Measurements from ENCODE around the gene CASZ1. TPM values are rescaled to one million over a fixed set of nuclear protein-coding genes. Genes with fewer than 3 reads are reported as not detected.

The CASZ1 gene
- total and polyA plus RNA-seq, 2 experiments from 2014 or later = 3.6 to 6.9 TPM

- H3K9me3 ChIP-seq (ENCODE audit: low read depth) = no peaks in the 10 kb centered on the region
- peaks cover 63% of the 10 kb centered on the region for H3K4me1 ChIP-seq (ENCODE audit: insufficient read depth)
- H3K4me2 ChIP-seq = peak overlapping the region; percentile 54
- no peaks in the 10 kb centered on the region for H3K27me3 ChIP-seq
- no peak overlapping the region for H3K4me3 ChIP-seq
- no peak for TF ChIP-seq CTCF (IDR thresholded peaks at IDR 0.05; ENCODE audit: poor library complexity)
- no peak for TF ChIP-seq EZH2phosphoT487 (IDR thresholded peaks at IDR 0.05; ENCODE audit: low read depth, severe bottlenecking, unreplicated experiment)
- TF ChIP-seq EZH2 (IDR thresholded peaks at IDR 0.05; ENCODE audit: borderline replicate concordance) = no peak
- no peak for DNase-seq (ENCODE audit: low spot score)
- no peaks in the 10 kb centered on the region for H3K36me3 ChIP-seq (replicated peaks; ENCODE audit: insufficient read depth, low read depth)
- no peak overlapping the region for H2AFZ ChIP-seq
- WGBS (ENCODE audit: low lambda C conversion rate, missing lambda C conversion rate) = 60% methylated on average over 21 of the region's 27 CpGs
- H3K79me2 ChIP-seq = peaks cover 18% of the 10 kb centered on the region
- no peaks in the 10 kb centered on the region for H4K20me1 ChIP-seq (ENCODE audit: insufficient read depth, poor library complexity, severe bottlenecking)
- H3K9me2 ChIP-seq (replicated peaks; ENCODE audit: insufficient read depth) = no peaks in the 10 kb centered on the region
- H3K27ac ChIP-seq = no peak overlapping the region
These were observed 124.7 kb downstream of the CASZ1 start for GRCh38 chr1:10671622-10672342.

DNA sequence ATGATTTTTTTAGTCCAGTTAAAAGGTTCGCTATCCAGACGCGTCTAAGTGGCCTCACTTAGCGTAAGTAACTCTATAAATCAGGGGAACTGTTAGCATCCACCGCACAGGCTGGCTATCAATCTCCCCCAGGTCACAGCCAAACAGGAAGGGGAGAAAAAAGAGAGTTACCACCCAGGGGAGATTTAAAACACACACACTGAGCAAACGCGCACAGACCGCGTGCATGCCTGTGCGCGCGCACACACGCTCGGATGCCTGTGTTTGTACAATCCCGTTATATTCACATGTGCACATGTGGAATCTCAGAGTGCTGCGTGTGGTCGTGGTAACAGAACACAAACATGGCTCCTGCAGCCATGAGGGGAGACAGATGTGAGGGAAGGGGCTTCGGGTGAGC is 125.4 kb downstream of the CASZ1 start:
- H3K4me1 ChIP-seq (ENCODE audit: insufficient read depth) = peaks cover 59% of the 10 kb centered on the region
- no peak overlapping the region for H3K27ac ChIP-seq
- no peaks in the 10 kb centered on the region for H3K9me3 ChIP-seq (ENCODE audit: low read depth)
- H3K27me3 ChIP-seq = no peaks in the 10 kb centered on the region
- WGBS (ENCODE audit: low lambda C conversion rate, missing lambda C conversion rate) = 70% methylated on average over 18 of the region's 18 CpGs
- H2AFZ ChIP-seq = no peak overlapping the region
- peak overlapping the region; percentile 54 for H3K4me2 ChIP-seq
- TF ChIP-seq EZH2 (IDR thresholded peaks at IDR 0.05; ENCODE audit: borderline replicate concordance) = no peak
- no peak for TF ChIP-seq EZH2phosphoT487 (IDR thresholded peaks at IDR 0.05; ENCODE audit: low read depth, severe bottlenecking, unreplicated experiment)
- no peak for TF ChIP-seq CTCF (IDR thresholded peaks at IDR 0.05; ENCODE audit: poor library complexity)
- peaks cover 16% of the 10 kb centered on the region for H3K79me2 ChIP-seq
- no peaks in the 10 kb centered on the region for H4K20me1 ChIP-seq (ENCODE audit: insufficient read depth, poor library complexity, severe bottlenecking)
- no peaks in the 10 kb centered on the region for H3K9me2 ChIP-seq (replicated peaks; ENCODE audit: insufficient read depth)
- no peaks in the 10 kb centered on the region for H3K36me3 ChIP-seq (replicated peaks; ENCODE audit: insufficient read depth, low read depth)
- H3K4me3 ChIP-seq = no peak overlapping the region
- no peak for DNase-seq (ENCODE audit: low spot score)

- peaks cover 55% of the 10 kb centered on the region for H3K4me1 ChIP-seq (ENCODE audit: insufficient read depth)
- 98% methylated on average over 10 of the region's 10 CpGs for WGBS (ENCODE audit: low lambda C conversion rate, missing lambda C conversion rate)
These were observed 126.3 kb downstream of the CASZ1 start for GRCh38 chr1:10670190-10670589.

More at GRCh38 chr1:10670190-10670589, 126.3 kb downstream of the CASZ1 start:
- no peak overlapping the region for H3K4me3 ChIP-seq
- no peaks in the 10 kb centered on the region for H3K9me3 ChIP-seq (ENCODE audit: low read depth)
- H3K27me3 ChIP-seq = no peaks in the 10 kb centered on the region
- H3K9me2 ChIP-seq (replicated peaks; ENCODE audit: insufficient read depth) = no peaks in the 10 kb centered on the region
- H3K27ac ChIP-seq = no peak overlapping the region
- no peaks in the 10 kb centered on the region for H3K36me3 ChIP-seq (replicated peaks; ENCODE audit: insufficient read depth, low read depth)
- no peaks in the 10 kb centered on the region for H4K20me1 ChIP-seq (ENCODE audit: insufficient read depth, poor library complexity, severe bottlenecking)
- H3K79me2 ChIP-seq = peaks cover 13% of the 10 kb centered on the region
- no peak for DNase-seq (ENCODE audit: low spot score)
- no peak overlapping the region for H2AFZ ChIP-seq
- TF ChIP-seq EZH2phosphoT487 (IDR thresholded peaks at IDR 0.05; ENCODE audit: low read depth, severe bottlenecking, unreplicated experiment) (no peak), CTCF (IDR thresholded peaks at IDR 0.05; ENCODE audit: poor library complexity) (no peak), EZH2 (IDR thresholded peaks at IDR 0.05; ENCODE audit: borderline replicate concordance) (no peak)
- no peak overlapping the region for H3K4me2 ChIP-seq

All from hepatocyte (in vitro differentiated cells).